HEK293 (cell line): ENCODE measurements around the gene ZNF70.

Source experiments
- CTCF ChIA-PET: fragments of 350-600 bp; formaldehyde crosslinking; extraction: SDS; loops from one replicate; lab custom pipeline; 2021; ENCODE audit warnings: antibody characterized with exemption; lab: Yijun Ruan, JAX
- POLR2A ChIA-PET: fragments of 300-600 bp; formaldehyde crosslinking; extraction: SDS; loops from one replicate; lab custom pipeline; 2020; ENCODE audit warnings: antibody characterized with exemption, inconsistent platforms; lab: Yijun Ruan, JAX
- H3K27ac ChIP-seq: fragments of 200-500 bp; sonication (Bioruptor generic); 2 replicates; pipeline ENCODE4 v1.5.1; 2014; ENCODE audit warnings: low read depth, low read length, control low read depth, inconsistent platforms; ENCODE audit errors: extremely low read depth
- H3K36me3 ChIP-seq, 2 experiments: fragments of 200-500 bp in 1 of 2; sonication (Bioruptor generic) in 1 of 2; 1 replicate in 1 of 2; 2 replicates in 1 of 2; pipeline ENCODE4 v1.5.1; 2014 to 2017; ENCODE audit warnings: inconsistent platforms in 2 of 2, low read length in 2 of 2; ENCODE audit not compliant: control insufficient read depth in 2 of 2, insufficient read depth in 1 of 2
- H3K4me1 ChIP-seq: fragments of 200-500 bp; sonication (Bioruptor generic); 2 replicates; pipeline ENCODE4 v1.5.1; 2014; ENCODE audit warnings: mild to moderate bottlenecking, low read length, inconsistent platforms; ENCODE audit not compliant: control insufficient read depth, insufficient read depth
- H3K4me3 ChIP-seq: 2 replicates; pipeline ENCODE4 v1.5.1; 2011; ENCODE audit warnings: low read depth, mild to moderate bottlenecking, control low read depth, low read length, moderate library complexity
- H3K9me3 ChIP-seq: fragments of 200-500 bp; sonication (Bioruptor generic); 2 replicates; pipeline ENCODE4 v1.5.1; 2014; ENCODE audit warnings: low read depth, low read length, inconsistent platforms; ENCODE audit not compliant: control insufficient read depth, insufficient read depth
- EGR2 ChIP-seq: fragments of 450-650 bp; formaldehyde crosslinking; IDR thresholded peaks from 2 replicates; pipeline ENCODE4 v1.5.1; 2016; ENCODE audit warnings: low read depth, missing biosample characterization, missing genetic modification characterization
- INSM2 ChIP-seq: fragments of 450-650 bp; formaldehyde crosslinking; IDR thresholded peaks from 2 replicates; pipeline ENCODE4 v1.5.1; 2016; ENCODE audit warnings: missing biosample characterization, missing genetic modification characterization
- OSR2 ChIP-seq: fragments of 450-650 bp; formaldehyde crosslinking; IDR thresholded peaks from 2 replicates; pipeline ENCODE4 v1.5.1; 2016; ENCODE audit warnings: missing biosample characterization, missing genetic modification characterization
- OVOL3 ChIP-seq: fragments of 450-650 bp; formaldehyde crosslinking; IDR thresholded peaks from 2 replicates; pipeline ENCODE4 v1.5.1; 2016; ENCODE audit warnings: missing biosample characterization, missing genetic modification characterization
- SCRT2 ChIP-seq: fragments of 450-650 bp; formaldehyde crosslinking; IDR thresholded peaks from 2 replicates; pipeline ENCODE4 v1.5.1; 2016; ENCODE audit warnings: missing biosample characterization, missing genetic modification characterization
- ZFHX2 ChIP-seq: fragments of 450-650 bp; formaldehyde crosslinking; conservative IDR thresholded peaks from 2 replicates; pipeline ENCODE4 v1.5.1; 2016; ENCODE audit warnings: missing biosample characterization, missing genetic modification characterization
- ZFP41 ChIP-seq: fragments of 450-650 bp; formaldehyde crosslinking; IDR thresholded peaks from 2 replicates; pipeline ENCODE4 v1.5.1; 2016; ENCODE audit warnings: missing biosample characterization, missing genetic modification characterization, borderline replicate concordance
- ZNF10 ChIP-seq: fragments of 450-650 bp; formaldehyde crosslinking; IDR thresholded peaks from 2 replicates; pipeline ENCODE4 v1.5.1; 2017; ENCODE audit warnings: missing biosample characterization, missing genetic modification characterization
- ZNF23 ChIP-seq: fragments of 450-650 bp; formaldehyde crosslinking; IDR thresholded peaks from 2 replicates; pipeline ENCODE4 v1.5.1; 2016; ENCODE audit warnings: missing biosample characterization, missing genetic modification characterization, borderline replicate concordance
- ZNF248 ChIP-seq: fragments of 450-650 bp; formaldehyde crosslinking; IDR thresholded peaks from 2 replicates; pipeline ENCODE4 v1.5.1; 2017; ENCODE audit warnings: missing biosample characterization, missing genetic modification characterization
- ZNF335 ChIP-seq: fragments of 450-650 bp; formaldehyde crosslinking; conservative IDR thresholded peaks from 2 replicates; pipeline ENCODE4 v1.5.1; 2016; ENCODE audit warnings: missing biosample characterization, missing genetic modification characterization
- ZNF391 ChIP-seq: fragments of 450-650 bp; formaldehyde crosslinking; IDR thresholded peaks from 2 replicates; pipeline ENCODE4 v1.5.1; 2016; ENCODE audit warnings: low read depth, missing biosample characterization, missing genetic modification characterization, borderline replicate concordance
- ZNF558 ChIP-seq: fragments of 450-650 bp; formaldehyde crosslinking; IDR thresholded peaks from 2 replicates; pipeline ENCODE4 v1.5.1; 2016; ENCODE audit warnings: missing biosample characterization, missing genetic modification characterization
- ZNF654 ChIP-seq: fragments of 450-650 bp; formaldehyde crosslinking; IDR thresholded peaks from 2 replicates; pipeline ENCODE4 v1.5.1; 2016; ENCODE audit warnings: low read depth, missing biosample characterization, missing genetic modification characterization
- ZNF776 ChIP-seq: fragments of 450-650 bp; formaldehyde crosslinking; IDR thresholded peaks from 2 replicates; pipeline ENCODE4 v1.5.0; 2017; ENCODE audit warnings: missing biosample characterization, missing genetic modification characterization, borderline replicate concordance
- ZSCAN23 ChIP-seq: fragments of 450-650 bp; formaldehyde crosslinking; IDR thresholded peaks from 2 replicates; pipeline ENCODE4 v1.5.1; 2016; ENCODE audit warnings: missing biosample characterization, missing genetic modification characterization
- TF ChIP-seq, protein P1 (sequence below): fragments of 450-650 bp; formaldehyde crosslinking; IDR thresholded peaks from 2 replicates; pipeline ENCODE4 v1.5.1; 2016; ENCODE audit warnings: missing biosample characterization, missing genetic modification characterization, borderline replicate concordance
- TF ChIP-seq, protein P2 (sequence below): fragments of 450-650 bp; formaldehyde crosslinking; IDR thresholded peaks from 2 replicates; pipeline ENCODE4 v1.5.1; 2017; ENCODE audit warnings: missing biosample characterization, missing genetic modification characterization
- TF ChIP-seq, protein P3 (sequence below): fragments of 450-650 bp; formaldehyde crosslinking; IDR thresholded peaks from 2 replicates; pipeline ENCODE4 v1.5.1; 2016; ENCODE audit warnings: missing biosample characterization, missing genetic modification characterization

Gene ZNF70

GRCh38 chr22:23779731-23780130 lies 28.8 kb upstream of the ZNF70 start (continued):
- TF ChIP-seq, protein P1, sequence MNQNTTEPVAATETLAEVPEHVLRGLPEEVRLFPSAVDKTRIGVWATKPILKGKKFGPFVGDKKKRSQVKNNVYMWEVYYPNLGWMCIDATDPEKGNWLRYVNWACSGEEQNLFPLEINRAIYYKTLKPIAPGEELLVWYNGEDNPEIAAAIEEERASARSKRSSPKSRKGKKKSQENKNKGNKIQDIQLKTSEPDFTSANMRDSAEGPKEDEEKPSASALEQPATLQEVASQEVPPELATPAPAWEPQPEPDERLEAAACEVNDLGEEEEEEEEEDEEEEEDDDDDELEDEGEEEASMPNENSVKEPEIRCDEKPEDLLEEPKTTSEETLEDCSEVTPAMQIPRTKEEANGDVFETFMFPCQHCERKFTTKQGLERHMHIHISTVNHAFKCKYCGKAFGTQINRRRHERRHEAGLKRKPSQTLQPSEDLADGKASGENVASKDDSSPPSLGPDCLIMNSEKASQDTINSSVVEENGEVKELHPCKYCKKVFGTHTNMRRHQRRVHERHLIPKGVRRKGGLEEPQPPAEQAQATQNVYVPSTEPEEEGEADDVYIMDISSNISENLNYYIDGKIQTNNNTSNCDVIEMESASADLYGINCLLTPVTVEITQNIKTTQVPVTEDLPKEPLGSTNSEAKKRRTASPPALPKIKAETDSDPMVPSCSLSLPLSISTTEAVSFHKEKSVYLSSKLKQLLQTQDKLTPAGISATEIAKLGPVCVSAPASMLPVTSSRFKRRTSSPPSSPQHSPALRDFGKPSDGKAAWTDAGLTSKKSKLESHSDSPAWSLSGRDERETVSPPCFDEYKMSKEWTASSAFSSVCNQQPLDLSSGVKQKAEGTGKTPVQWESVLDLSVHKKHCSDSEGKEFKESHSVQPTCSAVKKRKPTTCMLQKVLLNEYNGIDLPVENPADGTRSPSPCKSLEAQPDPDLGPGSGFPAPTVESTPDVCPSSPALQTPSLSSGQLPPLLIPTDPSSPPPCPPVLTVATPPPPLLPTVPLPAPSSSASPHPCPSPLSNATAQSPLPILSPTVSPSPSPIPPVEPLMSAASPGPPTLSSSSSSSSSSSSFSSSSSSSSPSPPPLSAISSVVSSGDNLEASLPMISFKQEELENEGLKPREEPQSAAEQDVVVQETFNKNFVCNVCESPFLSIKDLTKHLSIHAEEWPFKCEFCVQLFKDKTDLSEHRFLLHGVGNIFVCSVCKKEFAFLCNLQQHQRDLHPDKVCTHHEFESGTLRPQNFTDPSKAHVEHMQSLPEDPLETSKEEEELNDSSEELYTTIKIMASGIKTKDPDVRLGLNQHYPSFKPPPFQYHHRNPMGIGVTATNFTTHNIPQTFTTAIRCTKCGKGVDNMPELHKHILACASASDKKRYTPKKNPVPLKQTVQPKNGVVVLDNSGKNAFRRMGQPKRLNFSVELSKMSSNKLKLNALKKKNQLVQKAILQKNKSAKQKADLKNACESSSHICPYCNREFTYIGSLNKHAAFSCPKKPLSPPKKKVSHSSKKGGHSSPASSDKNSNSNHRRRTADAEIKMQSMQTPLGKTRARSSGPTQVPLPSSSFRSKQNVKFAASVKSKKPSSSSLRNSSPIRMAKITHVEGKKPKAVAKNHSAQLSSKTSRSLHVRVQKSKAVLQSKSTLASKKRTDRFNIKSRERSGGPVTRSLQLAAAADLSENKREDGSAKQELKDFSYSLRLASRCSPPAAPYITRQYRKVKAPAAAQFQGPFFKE (tag by site-specific recombination): no peak
- no peak for TF ChIP-seq ZNF391 (tag by site-specific recombination)

GRCh38 chr22:23779083-23779482 lies 28.2 kb upstream of the ZNF70 start:
- CTCF ChIA-PET: interaction anchor here (0.7 kb wide), 1 partner anchor 93 kb away, joined by 3 read pairs; no protein-coding TSS in a partner anchor

DNA sequence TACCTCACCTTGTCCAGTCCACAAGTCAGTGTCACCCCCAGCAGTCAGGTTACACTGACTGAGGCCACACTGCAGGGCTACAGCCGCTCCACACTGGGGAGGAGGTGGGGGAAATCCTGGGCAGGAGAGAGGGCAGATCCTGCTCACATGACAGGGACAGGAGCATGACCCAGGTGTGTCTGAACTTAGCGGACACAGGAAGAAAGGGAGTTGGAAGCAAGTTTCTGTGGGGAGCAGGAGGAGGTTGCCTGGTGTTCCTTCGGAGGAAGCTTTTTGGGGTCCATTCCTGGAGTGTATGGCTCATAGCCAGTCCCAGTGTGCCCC lies 27.6 kb upstream of the ZNF70 start:
- POLR2A ChIA-PET: interaction anchor here (1.0 kb wide), 1 partner anchor 9 kb away, joined by 4 read pairs; no protein-coding TSS in a partner anchor

More at GRCh38 chr22:23779083-23779482, 28.2 kb upstream of the ZNF70 start:
- H3K4me1 ChIP-seq: no peaks in the 10 kb centered on the region; the same call in 1 of the 2 replicates
- POLR2A ChIA-PET: no interaction called here
- H3K36me3 ChIP-seq: no peaks in the 10 kb centered on the region
- no peak overlapping the region for H3K27ac ChIP-seq
- no peaks in the 10 kb centered on the region for H3K9me3 ChIP-seq
- H3K4me3 ChIP-seq: no peak overlapping the region
- TF ChIP-seq OSR2 (tag by site-specific recombination): no peak
- TF ChIP-seq, protein P2, sequence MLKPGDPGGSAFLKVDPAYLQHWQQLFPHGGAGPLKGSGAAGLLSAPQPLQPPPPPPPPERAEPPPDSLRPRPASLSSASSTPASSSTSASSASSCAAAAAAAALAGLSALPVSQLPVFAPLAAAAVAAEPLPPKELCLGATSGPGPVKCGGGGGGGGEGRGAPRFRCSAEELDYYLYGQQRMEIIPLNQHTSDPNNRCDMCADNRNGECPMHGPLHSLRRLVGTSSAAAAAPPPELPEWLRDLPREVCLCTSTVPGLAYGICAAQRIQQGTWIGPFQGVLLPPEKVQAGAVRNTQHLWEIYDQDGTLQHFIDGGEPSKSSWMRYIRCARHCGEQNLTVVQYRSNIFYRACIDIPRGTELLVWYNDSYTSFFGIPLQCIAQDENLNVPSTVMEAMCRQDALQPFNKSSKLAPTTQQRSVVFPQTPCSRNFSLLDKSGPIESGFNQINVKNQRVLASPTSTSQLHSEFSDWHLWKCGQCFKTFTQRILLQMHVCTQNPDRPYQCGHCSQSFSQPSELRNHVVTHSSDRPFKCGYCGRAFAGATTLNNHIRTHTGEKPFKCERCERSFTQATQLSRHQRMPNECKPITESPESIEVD (tag by site-specific recombination): no peak
- TF ChIP-seq ZNF10: no peak
- no peak for TF ChIP-seq ZNF248 (tag by site-specific recombination)

More for the DNA sequence above, 27.6 kb upstream of the ZNF70 start:
- Histone ChIP-seq H3K36me3 (no peaks in the 10 kb centered on the region), H3K27ac (no peak overlapping the region), H3K4me3 (no peak overlapping the region), H3K4me1 (no peaks in the 10 kb centered on the region; the same call in 1 of the 2 replicates), H3K9me3 (no peaks in the 10 kb centered on the region)
- TF ChIP-seq ZSCAN23 (tag by site-specific recombination): no peak
- TF ChIP-seq ZFHX2 (tag by site-specific recombination): no peak
- no peak for TF ChIP-seq ZFP41 (tag by site-specific recombination)
- TF ChIP-seq, protein P3, sequence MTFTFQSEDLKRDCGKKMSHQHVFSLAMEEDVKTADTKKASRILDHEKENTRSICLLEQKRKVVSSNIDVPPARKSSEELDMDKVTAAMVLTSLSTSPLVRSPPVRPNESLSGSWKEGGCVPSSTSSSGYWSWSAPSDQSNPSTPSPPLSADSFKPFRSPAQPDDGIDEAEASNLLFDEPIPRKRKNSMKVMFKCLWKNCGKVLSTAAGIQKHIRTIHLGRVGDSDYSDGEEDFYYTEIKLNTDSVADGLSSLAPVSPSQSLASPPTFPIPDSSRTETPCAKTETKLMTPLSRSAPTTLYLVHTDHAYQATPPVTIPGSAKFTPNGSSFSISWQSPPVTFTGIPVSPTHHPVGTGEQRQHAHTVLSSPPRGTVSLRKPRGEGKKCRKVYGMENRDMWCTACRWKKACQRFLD (tag by site-specific recombination): no peak
- no peak for TF ChIP-seq ZNF654 (tag by site-specific recombination)
- TF ChIP-seq SCRT2: no peak
- no peak for TF ChIP-seq ZNF776 (tag by site-specific recombination)
- TF ChIP-seq ZNF335 (tag by site-specific recombination): no peak
- TF ChIP-seq ZNF23 (tag by site-specific recombination): no peak
- TF ChIP-seq ZNF558 (tag by site-specific recombination): no peak
- no peak for TF ChIP-seq OVOL3 (tag by site-specific recombination)
- TF ChIP-seq EGR2: no peak
- no peak for TF ChIP-seq INSM2 (tag by site-specific recombination)
- CTCF ChIA-PET: interaction anchor here (0.7 to 1.1 kb wide), 2 partner anchors 71 to 94 kb away, joined by 3 to 4 read pairs; no protein-coding TSS in a partner anchor
